GM23248 (cell line): Measurements from ENCODE around the gene MAP3K1. TPM values are rescaled to one million over a fixed set of nuclear protein-coding genes. Genes with fewer than 3 reads are reported as not detected.

Source experiments
- DNase-seq: peaks from one replicate; pipeline ENCODE4 v3.0.0-alpha.2; 2015
- H2AFZ ChIP-seq: fragments of 200-600 bp; sonication (generic); 2 replicates; pipeline ENCODE4 v1.6.1; 2016; ENCODE audit warnings: antibody characterized with exemption
- H3F3A ChIP-seq: fragments of 200-600 bp; sonication (generic); 2 replicates; pipeline ENCODE4 v1.6.1; 2016; ENCODE audit warnings: mild to moderate bottlenecking, antibody characterized with exemption, mixed run types; ENCODE audit not compliant: insufficient read depth
- H3K27ac ChIP-seq: fragments of 200-600 bp; sonication (generic); 2 replicates; pipeline ENCODE4 v1.5.1; 2016; ENCODE audit warnings: mild to moderate bottlenecking
- H3K27me3 ChIP-seq: fragments of 200-600 bp; sonication (generic); replicated peaks from 2 replicates; pipeline ENCODE4 v1.6.1; 2016; ENCODE audit warnings: mild to moderate bottlenecking; ENCODE audit not compliant: insufficient read depth
- H3K36me3 ChIP-seq: fragments of 200-600 bp; sonication (generic); 2 replicates; pipeline ENCODE4 v1.6.1; 2016; ENCODE audit warnings: low read depth, mild to moderate bottlenecking
- H3K4me1 ChIP-seq: fragments of 200-600 bp; sonication (generic); 2 replicates; pipeline ENCODE4 v1.6.1; 2016; ENCODE audit warnings: mild to moderate bottlenecking; ENCODE audit not compliant: insufficient read depth
- H3K4me2 ChIP-seq: fragments of 200-600 bp; sonication (generic); one replicate; pipeline ENCODE4 v1.6.1; 2016; ENCODE audit warnings: mild to moderate bottlenecking; ENCODE audit not compliant: unreplicated experiment
- H3K4me3 ChIP-seq: fragments of 200-600 bp; sonication (generic); 2 replicates; pipeline ENCODE4 v1.5.1; 2016; ENCODE audit warnings: mild to moderate bottlenecking
- H3K79me2 ChIP-seq: fragments of 200-600 bp; sonication (generic); 2 replicates; pipeline ENCODE4 v1.6.1; 2016; ENCODE audit warnings: mild to moderate bottlenecking; ENCODE audit not compliant: insufficient read depth
- H3K9ac ChIP-seq: fragments of 200-600 bp; sonication (generic); 2 replicates; pipeline ENCODE4 v1.6.1; 2016; ENCODE audit warnings: mild to moderate bottlenecking
- H3K9me2 ChIP-seq: fragments of 200-600 bp; sonication (generic); 2 replicates; pipeline ENCODE4 v1.6.1; 2016; ENCODE audit warnings: mixed run types, mild to moderate bottlenecking, moderate library complexity; ENCODE audit not compliant: insufficient read depth
- H3K9me3 ChIP-seq: fragments of 200-600 bp; sonication (generic); one replicate; pipeline ENCODE4 v1.6.1; 2017; ENCODE audit warnings: low read depth
- H4K20me1 ChIP-seq: fragments of 200-600 bp; sonication (generic); 2 replicates; pipeline ENCODE4 v1.6.0; 2016; ENCODE audit not compliant: insufficient read depth
- EZH2 ChIP-seq: fragments of 200-600 bp; sonication (generic); IDR thresholded peaks from 2 replicates; pipeline ENCODE4 v1.6.1; 2018; ENCODE audit warnings: antibody characterized with exemption, mild to moderate bottlenecking; ENCODE audit not compliant: insufficient read depth, poor library complexity, severe bottlenecking
- EZH2phosphoT487 ChIP-seq: fragments of 200-600 bp; sonication (generic); IDR thresholded peaks from 2 replicates; pipeline ENCODE4 v1.6.1; 2018; ENCODE audit warnings: antibody characterized with exemption, moderate library complexity, mild to moderate bottlenecking, low read depth; ENCODE audit not compliant: insufficient read depth
- WGBS, 2 experiments: methylation state at CpG; one replicate each; pipeline ENCODE4 v1.1.6; 2015 to 2017; ENCODE audit warnings: low lambda C conversion rate in 2 of 2, low coverage in 1 of 2; ENCODE audit errors: missing lambda C conversion rate in 2 of 2; 5-methylcytosine and 5-hydroxymethylcytosine counted together
- in situ Hi-C: fragments of 300-500 bp; cut with MboI; formaldehyde crosslinking; loops from 2 replicates; pipeline ENCODE4 v1.15.0; 2020
- polyA plus RNA-seq: library from polyadenylated mRNA; unstranded; fragments of >200 nt; fragmentation: Nextera tagmentation; extraction: Ambion mirVana; gene quantifications from 2 replicates; pipeline ENCODE4 v1.2.1, GENCODE V29; 2016
- total RNA-seq: library from RNA; depleted of rRNA; stranded (reverse); fragments of >200 nt; shearing (Covaris generic); gene quantifications from 2 replicates; pipeline ENCODE4 v1.2.3, GENCODE V29; 2014

The MAP3K1 gene
- total and polyA plus RNA-seq, 2 experiments from 2014 or later: 1.8 to 4.6 TPM

DNA sequence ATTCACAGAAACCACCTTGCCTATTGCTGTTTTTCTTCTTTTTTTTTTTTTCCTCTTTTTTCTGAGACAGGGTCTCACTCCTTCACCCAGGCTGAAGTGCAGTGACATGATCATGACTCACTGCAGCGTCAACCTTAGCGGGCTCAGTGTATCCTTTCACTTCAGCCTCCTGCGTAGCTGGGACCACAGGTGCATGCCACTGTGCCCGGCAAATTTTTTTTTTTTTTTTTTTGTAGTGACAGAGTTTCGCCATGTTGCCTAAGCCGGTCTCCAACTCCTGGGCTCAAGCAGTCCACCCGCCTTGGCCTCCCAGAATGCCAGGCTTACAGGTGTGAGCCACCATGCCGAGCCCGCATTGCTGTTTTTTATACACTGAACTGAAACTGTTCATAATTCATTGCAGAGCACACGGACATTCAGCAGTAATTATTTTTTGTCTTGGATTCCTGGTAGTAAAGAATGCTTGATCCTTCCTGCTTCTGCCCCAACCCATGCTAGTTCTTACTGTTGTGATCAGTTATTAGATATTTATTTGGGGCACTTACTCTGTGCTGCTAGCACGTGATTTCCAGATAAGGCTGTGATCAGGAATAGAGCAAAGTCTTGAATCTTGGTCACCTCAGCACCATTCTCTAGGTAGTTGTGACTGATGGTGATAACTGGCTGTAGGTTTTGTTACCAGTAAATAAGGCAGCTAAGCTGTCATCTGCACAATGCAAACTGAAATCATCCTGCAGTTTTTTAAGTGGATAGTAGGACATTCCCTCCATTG is 14.0 kb downstream of the MAP3K1 start:
- Histone ChIP-seq H3K27ac (no peak overlapping the region), H3K9me3 (no peaks in the 10 kb centered on the region), H3K9me2 (no peaks in the 10 kb centered on the region), H4K20me1 (no peaks in the 10 kb centered on the region), H3K4me1 (no peaks in the 10 kb centered on the region), H3K4me3 (no peak overlapping the region), H3K4me2 (no peak overlapping the region), H3K9ac (no peak overlapping the region), H3K79me2 (peaks cover 91% of the 10 kb centered on the region), H3K27me3 (no peaks in the 10 kb centered on the region), H3K36me3 (no peaks in the 10 kb centered on the region), H3F3A (no peaks in the 10 kb centered on the region), H2AFZ (no peak overlapping the region)
- WGBS, 2 experiments: 91 to 94% methylated on average over 8 to 11 of the region's 11 CpGs
- in situ Hi-C loops: loop anchor here (25.0 kb wide), 1 partner anchor 842 kb away; the partner anchor contains the start of gene IL6ST
- DNase-seq: no peak
- TF ChIP-seq EZH2phosphoT487: no peak
- no peak for TF ChIP-seq EZH2

DNA sequence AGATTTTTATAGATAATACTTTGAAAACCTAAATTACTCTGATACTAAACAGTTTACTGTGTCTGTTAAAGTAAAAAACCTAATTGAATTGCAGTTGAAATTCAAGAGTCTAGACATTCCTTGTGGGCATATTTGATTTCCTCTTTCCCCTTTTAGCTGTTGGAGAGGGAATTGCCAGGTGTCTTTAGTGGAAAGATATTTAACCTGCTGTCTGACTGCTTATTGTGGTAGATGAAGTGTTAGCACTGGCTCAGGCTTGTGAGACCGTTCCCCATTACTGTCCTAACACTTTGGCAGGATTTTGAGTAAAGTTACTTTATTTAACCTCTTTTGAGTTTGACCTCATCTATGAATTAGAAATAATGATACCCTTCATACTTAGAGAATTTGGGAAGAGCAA is 16.4 kb downstream of the MAP3K1 start:
- H2AFZ ChIP-seq: no peak overlapping the region
- H4K20me1 ChIP-seq: no peaks in the 10 kb centered on the region
- 96 to 98% methylated on average over 1 of the region's 1 CpG for WGBS, 2 experiments
- H3F3A ChIP-seq: no peaks in the 10 kb centered on the region
- no peaks in the 10 kb centered on the region for H3K4me1 ChIP-seq
- DNase-seq: no peak
- H3K4me3 ChIP-seq: no peak overlapping the region
- TF ChIP-seq EZH2: no peak
- TF ChIP-seq EZH2phosphoT487: no peak
- H3K9me2 ChIP-seq: no peaks in the 10 kb centered on the region
- no peak overlapping the region for H3K4me2 ChIP-seq
- no peaks in the 10 kb centered on the region for H3K36me3 ChIP-seq
- no peak overlapping the region for H3K27ac ChIP-seq
- no peaks in the 10 kb centered on the region for H3K9me3 ChIP-seq
- H3K79me2 ChIP-seq: peaks cover 95% of the 10 kb centered on the region
- no peaks in the 10 kb centered on the region for H3K27me3 ChIP-seq
- no peak overlapping the region for H3K9ac ChIP-seq
- in situ Hi-C loops: loop anchor here (25.0 kb wide), 1 partner anchor 844 kb away; the partner anchor contains the start of gene IL6ST

DNA sequence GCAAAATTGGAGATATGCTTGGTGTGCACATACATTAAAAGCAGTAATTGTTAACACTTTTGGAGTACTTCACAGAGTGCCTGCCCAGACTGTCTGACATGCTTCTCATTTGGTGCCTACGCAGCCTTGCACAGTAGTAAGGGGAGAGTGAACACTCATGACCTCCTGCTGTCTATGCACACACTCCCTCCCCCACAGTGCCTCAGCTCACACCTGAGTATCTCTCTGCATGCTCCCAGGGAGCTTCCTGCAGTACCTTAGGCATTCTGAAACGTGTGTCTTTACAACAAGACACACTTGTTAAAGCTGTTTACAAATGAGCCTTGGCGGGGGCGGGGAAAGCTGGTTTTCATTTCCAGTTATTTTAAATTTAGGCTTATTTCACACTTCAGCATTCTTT is 18.0 kb downstream of the MAP3K1 start:
- no peak overlapping the region for H3K27ac ChIP-seq
- H3K27me3 ChIP-seq: no peaks in the 10 kb centered on the region
- no peak for TF ChIP-seq EZH2phosphoT487
- TF ChIP-seq EZH2: no peak
- H3K4me2 ChIP-seq: no peak overlapping the region
- H3K9me2 ChIP-seq: no peaks in the 10 kb centered on the region
- 84 to 85% methylated on average over 4 of the region's 4 CpGs for WGBS, 2 experiments
- H3K4me3 ChIP-seq: no peak overlapping the region
- no peak overlapping the region for H3K9ac ChIP-seq
- 0 out of 2 replicates have a peak, but pooled peaks cover 3% of the 10 kb centered on the region for H3F3A ChIP-seq
- H3K36me3 ChIP-seq: no peaks in the 10 kb centered on the region
- DNase-seq: no peak
- H2AFZ ChIP-seq: no peak overlapping the region
- no peaks in the 10 kb centered on the region for H4K20me1 ChIP-seq
- in situ Hi-C loops: loop anchor here (25.0 kb wide), 1 partner anchor 846 kb away; the partner anchor contains the start of gene IL6ST
- no peaks in the 10 kb centered on the region for H3K9me3 ChIP-seq
- peaks cover 4% of the 10 kb centered on the region for H3K4me1 ChIP-seq
- peaks cover 96% of the 10 kb centered on the region for H3K79me2 ChIP-seq

DNA sequence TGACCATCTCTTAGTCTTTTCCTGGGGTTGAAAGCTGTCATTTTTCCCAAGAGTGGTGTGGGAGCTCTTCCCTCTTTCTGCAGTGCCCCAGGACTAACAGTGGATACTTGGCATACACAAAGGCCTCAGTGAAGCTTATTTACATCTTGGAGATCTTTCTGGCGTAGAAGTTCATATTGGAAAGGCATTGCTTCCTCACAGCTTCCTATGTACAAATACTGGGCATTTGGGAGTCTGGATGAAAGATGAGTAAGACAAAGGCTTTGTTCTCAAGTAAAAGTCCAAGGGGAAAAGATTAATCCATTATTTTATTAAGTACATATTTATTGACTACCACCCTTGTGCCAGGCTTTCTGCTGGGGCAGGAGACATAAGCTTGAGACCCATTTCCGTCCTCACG is 22.0 kb downstream of the MAP3K1 start:
- in situ Hi-C loops: loop anchor here (5.0 to 25.0 kb wide), 2 partner anchors 565 to 850 kb away; partner anchors contain the start of gene IL6ST
- no peaks in the 10 kb centered on the region for H3K27me3 ChIP-seq
- H3K9me2 ChIP-seq: no peaks in the 10 kb centered on the region
- no peak overlapping the region for H2AFZ ChIP-seq
- no peaks in the 10 kb centered on the region for H3K36me3 ChIP-seq
- H3K4me2 ChIP-seq: no peak overlapping the region
- TF ChIP-seq EZH2 (no peak), EZH2phosphoT487 (no peak)
- WGBS, 2 experiments: 96 to 98% methylated on average over 3 of the region's 3 CpGs
- no peak overlapping the region for H3K4me3 ChIP-seq
- no peak overlapping the region for H3K9ac ChIP-seq
- peaks cover 11% of the 10 kb centered on the region for H3K4me1 ChIP-seq
- no peaks in the 10 kb centered on the region for H4K20me1 ChIP-seq
- H3K79me2 ChIP-seq: peaks cover 94% of the 10 kb centered on the region
- no peak for DNase-seq
- peaks cover 14% of the 10 kb centered on the region for H3F3A ChIP-seq
- H3K27ac ChIP-seq: no peak overlapping the region
- no peaks in the 10 kb centered on the region for H3K9me3 ChIP-seq
